Keratinocyte (primary cell): Measurements from ENCODE around the gene ARRDC2. TPM values are rescaled to one million over a fixed set of nuclear protein-coding genes. Genes with fewer than 3 reads are reported as not detected.

ENCODE experiments used
- DNase-seq: peaks from one replicate; pipeline ENCODE4 v3.0.0-alpha.2; 2011; ENCODE audit warnings: low read depth, missing footprints, low spot score
- FAIRE-seq: peaks from 2 replicates; lab custom pipeline; 2011; peaks lifted over from hg19 to GRCh38; lab: Jason Lieb, UNC
- H2AFZ ChIP-seq: 2 replicates; pipeline ENCODE4 v1.6.0; 2012; ENCODE audit warnings: low read length, control low read depth, inconsistent platforms; ENCODE audit not compliant: control insufficient read depth
- H3K27ac ChIP-seq: 2 replicates; pipeline ENCODE4 v1.5.1; 2011; ENCODE audit warnings: low read length; ENCODE audit not compliant: control insufficient read depth, insufficient read depth
- H3K27me3 ChIP-seq: 3 replicates; pipeline ENCODE4 v1.6.0; 2011; ENCODE audit warnings: low read length; ENCODE audit not compliant: control insufficient read depth, insufficient read depth; ENCODE audit errors: extremely low read depth
- H3K36me3 ChIP-seq, 2 experiments: 2 replicates in 1 of 2; 3 replicates in 1 of 2; pipeline ENCODE4 v1.5.1; 2011; ENCODE audit warnings: low read length in 2 of 2, mild to moderate bottlenecking in 1 of 2; ENCODE audit not compliant: control insufficient read depth in 2 of 2, insufficient read depth in 2 of 2; ENCODE audit errors: extremely low read depth in 1 of 2
- H3K4me1 ChIP-seq: 3 replicates; pipeline ENCODE4 v1.5.1; 2011; ENCODE audit warnings: low read length; ENCODE audit not compliant: control insufficient read depth, insufficient read depth; ENCODE audit errors: extremely low read depth
- H3K4me2 ChIP-seq: 3 replicates; pipeline ENCODE4 v1.6.0; 2011; ENCODE audit warnings: low read depth, low read length; ENCODE audit not compliant: control insufficient read depth, insufficient read depth; ENCODE audit errors: extremely low read depth
- H3K4me3 ChIP-seq, 3 experiments: fragments of 200-600 bp in 1 of 3; sonication (generic) in 1 of 3; 2 replicates in 2 of 3; 3 replicates in 1 of 3; pipeline ENCODE4 v1.5.1; 2011 to 2016; ENCODE audit warnings: low read length in 3 of 3, mild to moderate bottlenecking in 3 of 3, control low read depth in 2 of 3, inconsistent platforms in 1 of 3, low read depth in 1 of 3, mixed read lengths in 1 of 3, mixed run types in 1 of 3, moderate library complexity in 1 of 3; ENCODE audit not compliant: control insufficient read depth in 2 of 3, insufficient read depth in 2 of 3; ENCODE audit errors: extremely low read depth in 1 of 3
- H3K79me2 ChIP-seq: 2 replicates; pipeline ENCODE4 v1.6.0; 2012; ENCODE audit warnings: low read length; ENCODE audit not compliant: control insufficient read depth, insufficient read depth
- H3K9ac ChIP-seq: 3 replicates; pipeline ENCODE4 v1.6.0; 2011; ENCODE audit warnings: low read length; ENCODE audit not compliant: control insufficient read depth, insufficient read depth; ENCODE audit errors: extremely low read depth
- H3K9me1 ChIP-seq: 3 replicates; pipeline ENCODE4 v1.6.0; 2011; ENCODE audit warnings: low read length; ENCODE audit not compliant: control insufficient read depth, insufficient read depth; ENCODE audit errors: extremely low read depth
- H3K9me3 ChIP-seq: 2 replicates; pipeline ENCODE4 v1.5.1; 2012; ENCODE audit warnings: low read depth, low read length; ENCODE audit not compliant: control insufficient read depth
- H4K20me1 ChIP-seq: 3 replicates; pipeline ENCODE4 v1.6.0; 2011; ENCODE audit warnings: low read length; ENCODE audit not compliant: control insufficient read depth, insufficient read depth; ENCODE audit errors: extremely low read depth
- CTCF ChIP-seq, 3 experiments: IDR thresholded peaks in 1 of 3; conservative IDR thresholded peaks in 1 of 3; optimal IDR thresholded peaks in 1 of 3; 2 replicates in 2 of 3; 3 replicates in 1 of 3; pipeline versions ENCODE3 to v1.5.1; 2011; ENCODE audit warnings: low read length in 3 of 3, mild to moderate bottlenecking in 3 of 3, moderate library complexity in 2 of 3, control low read depth in 1 of 3, inconsistent platforms in 1 of 3; ENCODE audit not compliant: insufficient read depth in 2 of 3; ENCODE audit errors: extremely low read depth in 1 of 3
- EZH2 ChIP-seq: IDR thresholded peaks from one replicate; pipeline ENCODE4 v1.6.1; 2012; ENCODE audit warnings: inconsistent platforms, mild to moderate bottlenecking, low read length, moderate library complexity
- dilution Hi-C: fragments of 300-500 bp; cut with MboI; formaldehyde crosslinking; loops from one replicate; pipeline ENCODE4 v1.7.0; 2020; ENCODE audit warnings: low sequenced_read_pairs; ENCODE audit not compliant: extremely low pct_ligation_motif_present
- polyA plus RNA-seq, 5 experiments: library from polyadenylated mRNA; depleted of rRNA in 3 of 5; stranded (reverse) in 3 of 5; stranded (forward) in 1 of 5; unstranded in 1 of 5; fragments of >200 nt; gene quantifications; 1 replicate in 1 of 5; 2 replicates in 3 of 5; 3 replicates in 1 of 5; pipeline versions ENCODE4 v1.2.1 to v1.2.3, GENCODE V29; 2011 to 2012; ENCODE audit warnings: missing spikeins in 2 of 5, low read depth in 1 of 5, low replicate concordance in 1 of 5

ARRDC2 gene
- polyA plus RNA-seq, 1 donor (not counting 4 experiments of a cell fraction or from before 2014, with no cell fraction given) = 2.4 TPM

GRCh38 chr19:18000480-18000914 lies 7.5 kb upstream of the ARRDC2 start:
- dilution Hi-C loops = no loop called here
- Histone ChIP-seq H3K9me1 (no peaks in the 10 kb centered on the region), H3K27me3 (no peaks in the 10 kb centered on the region), H3K36me3 (no peaks in the 10 kb centered on the region), H3K4me1 (peaks cover 7% of the 10 kb centered on the region), H4K20me1 (no peaks in the 10 kb centered on the region), H3K79me2 (peaks cover 6% of the 10 kb centered on the region), H3K27ac (no peak overlapping the region), H3K4me3 (peak overlapping the region in 1 of 3 experiments; percentile 73), H3K4me2 (peak overlapping the region; percentile 82), H2AFZ (no peak overlapping the region), H3K9ac (no peak overlapping the region), H3K9me3 (no peaks in the 10 kb centered on the region)
- DNase-seq (no peak), FAIRE-seq (no peak)
- TF ChIP-seq EZH2 (no peak), CTCF (optimal IDR thresholded peaks at IDR 0.05 in 1 of 3, IDR thresholded peaks at IDR 0.05 in 1 of 3, conservative IDR thresholded peaks at IDR 0.05 in 1 of 3; ENCODE audit: extremely low read depth in 1 of 3, insufficient read depth in 2 of 3, low read length in 3 of 3) (no peak)

GRCh38 chr19:18000915-18001776 lies 6.8 kb upstream of the ARRDC2 start:
- Histone ChIP-seq H3K27ac (peak overlapping the region; percentile 52), H2AFZ (peak overlapping the region; percentile 62), H3K9me1 (no peaks in the 10 kb centered on the region), H3K27me3 (no peaks in the 10 kb centered on the region), H3K4me1 (peaks cover 7% of the 10 kb centered on the region), H3K36me3 (no peaks in the 10 kb centered on the region), H3K79me2 (peaks cover 6% of the 10 kb centered on the region), H3K4me3 (peak overlapping the region; percentile 65 to 73 (median 70)), H4K20me1 (no peaks in the 10 kb centered on the region), H3K4me2 (peak overlapping the region; percentile 82), H3K9me3 (no peaks in the 10 kb centered on the region), H3K9ac (peak overlapping the region; percentile 77)
- FAIRE-seq = no peak
- TF ChIP-seq CTCF (optimal IDR thresholded peaks at IDR 0.05 in 1 of 3, IDR thresholded peaks at IDR 0.05 in 1 of 3, conservative IDR thresholded peaks at IDR 0.05 in 1 of 3; ENCODE audit: extremely low read depth in 1 of 3, insufficient read depth in 2 of 3, low read length in 3 of 3) = no peak
- no peak for DNase-seq
- dilution Hi-C loops = no loop called here
